ENCODE data around the gene ZNF814. TPM values are rescaled to one million over a fixed set of nuclear protein-coding genes. Genes with fewer than 3 reads are reported as not detected.

The ZNF814 gene
- total RNA-seq, 6 donors from 2014 or later, result 7.1 to 16.8 (median 9.4) TPM

DNA sequence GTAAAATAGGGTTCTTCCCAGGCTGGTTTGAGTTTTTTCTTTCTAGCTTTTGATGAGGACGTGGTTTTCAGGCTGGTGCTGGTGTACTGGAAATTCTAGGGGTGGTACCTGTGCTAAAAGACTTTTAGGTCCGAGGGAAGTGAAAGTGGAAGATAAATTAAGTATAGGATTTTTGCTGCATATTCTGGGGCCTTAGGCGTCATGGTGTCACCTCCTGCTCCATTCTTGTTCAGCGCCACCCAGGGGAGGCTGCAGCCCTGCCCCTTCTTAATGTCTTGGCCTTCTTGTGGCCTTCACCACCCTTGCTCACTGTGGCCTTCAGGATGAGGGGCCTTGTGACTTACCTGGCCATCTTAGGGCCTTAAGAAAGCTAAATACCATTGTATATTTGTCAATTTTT lies 86.6 kb downstream of the ZNF814 start:
- Histone ChIP-seq H3K9me3 (no peaks in the 10 kb centered on the region), H3K36me3 (peaks cover 0 to 11% (median 0%) of the 10 kb centered on the region in 4 donors), H3K27me3 (no peaks in the 10 kb centered on the region), H3K4me3 (no peak overlapping the region), H3K4me1 (peaks cover 8 to 42% (median 19%) of the 10 kb centered on the region in 4 donors), H3K27ac (no peak overlapping the region)
- ATAC-seq (ENCODE audit: low FRiP score in 2 of 2), result no peak
- DNase-seq, result no peak
- 85 to 96% methylated on average over 4 of the region's 4 CpGs for WGBS, 2 donors
- TF ChIP-seq EP300 (IDR thresholded peaks at IDR 0.05) (no peak), POLR2A (IDR thresholded peaks at IDR 0.05) (no peak), POLR2AphosphoS5 (IDR thresholded peaks at IDR 0.05) (no peak)
- TF ChIP-seq, protein P1, sequence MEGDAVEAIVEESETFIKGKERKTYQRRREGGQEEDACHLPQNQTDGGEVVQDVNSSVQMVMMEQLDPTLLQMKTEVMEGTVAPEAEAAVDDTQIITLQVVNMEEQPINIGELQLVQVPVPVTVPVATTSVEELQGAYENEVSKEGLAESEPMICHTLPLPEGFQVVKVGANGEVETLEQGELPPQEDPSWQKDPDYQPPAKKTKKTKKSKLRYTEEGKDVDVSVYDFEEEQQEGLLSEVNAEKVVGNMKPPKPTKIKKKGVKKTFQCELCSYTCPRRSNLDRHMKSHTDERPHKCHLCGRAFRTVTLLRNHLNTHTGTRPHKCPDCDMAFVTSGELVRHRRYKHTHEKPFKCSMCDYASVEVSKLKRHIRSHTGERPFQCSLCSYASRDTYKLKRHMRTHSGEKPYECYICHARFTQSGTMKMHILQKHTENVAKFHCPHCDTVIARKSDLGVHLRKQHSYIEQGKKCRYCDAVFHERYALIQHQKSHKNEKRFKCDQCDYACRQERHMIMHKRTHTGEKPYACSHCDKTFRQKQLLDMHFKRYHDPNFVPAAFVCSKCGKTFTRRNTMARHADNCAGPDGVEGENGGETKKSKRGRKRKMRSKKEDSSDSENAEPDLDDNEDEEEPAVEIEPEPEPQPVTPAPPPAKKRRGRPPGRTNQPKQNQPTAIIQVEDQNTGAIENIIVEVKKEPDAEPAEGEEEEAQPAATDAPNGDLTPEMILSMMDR (IDR thresholded peaks at IDR 0.05), result no peak

DNA sequence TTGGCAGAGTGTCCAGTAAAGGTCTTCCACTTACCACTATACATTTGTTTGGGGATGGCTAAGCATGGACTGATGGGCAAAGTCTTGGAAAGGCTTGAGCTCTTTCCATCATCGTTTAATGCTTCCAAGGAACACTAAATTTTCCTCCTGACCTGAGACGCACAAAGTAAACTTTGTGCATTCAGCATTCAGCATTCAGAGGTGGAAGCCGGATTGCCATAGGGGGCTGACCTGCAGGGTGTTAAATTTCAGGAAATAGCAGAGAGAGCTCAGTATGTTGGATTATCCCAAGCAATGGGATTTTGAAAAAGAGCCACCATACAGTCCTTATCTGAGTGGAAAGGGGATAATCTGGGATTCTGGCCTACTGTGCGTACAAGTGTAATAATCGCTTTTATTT lies 88.1 kb downstream of the ZNF814 start:
- 84% methylated on average over 5 of the region's 5 CpGs for WGBS, 2 donors
- DNase-seq (no peak), ATAC-seq (ENCODE audit: low FRiP score in 2 of 2) (no peak)
- Histone ChIP-seq H3K4me3 (no peak overlapping the region), H3K4me1 (peaks cover 8 to 40% (median 19%) of the 10 kb centered on the region in 4 donors), H3K36me3 (peaks cover 0 to 7% (median 0%) of the 10 kb centered on the region in 4 donors), H3K27me3 (no peaks in the 10 kb centered on the region), H3K27ac (peak overlapping the region in 1 of 4 donors; percentile 76), H3K9me3 (no peaks in the 10 kb centered on the region)
- TF ChIP-seq POLR2AphosphoS5 (IDR thresholded peaks at IDR 0.05) (no peak), POLR2A (IDR thresholded peaks at IDR 0.05) (no peak), EP300 (IDR thresholded peaks at IDR 0.05) (no peak)
- TF ChIP-seq, protein P1 (IDR thresholded peaks at IDR 0.05), result no peak

Other genes starting within 250 kb of the ZNF814 start
- under 1 TPM in 2 of 6 donors, not detected in 4; 0.17 to 0.49 TPM for gene ZSCAN4, start 220.1 kb downstream of the ZNF814 start, total RNA-seq
- gene ZNF551, start 207.1 kb downstream of the ZNF814 start, total RNA-seq, result 10 to 100 TPM in 2 of 6 donors, 1 to 10 TPM in 4; 4.3 to 15.4 (median 7.0) TPM
- 1 to 10 TPM; 1.4 to 7.3 (median 2.4) TPM for gene ZNF154, start 179.8 kb downstream of the ZNF814 start, total RNA-seq
- gene ZNF671, start 161.4 kb downstream of the ZNF814 start, total RNA-seq, result 10 to 100 TPM in 1 of 6 donors, 1 to 10 TPM in 5; 1.8 to 15.7 (median 7.2) TPM
- gene ZNF776, start 142.2 kb downstream of the ZNF814 start, total RNA-seq, result 10 to 100 TPM in 5 of 6 donors, 1 to 10 TPM in 1; 9.7 to 83.8 (median 13.3) TPM
- gene ZNF586, start 119.4 kb downstream of the ZNF814 start, total RNA-seq, result 10 to 100 TPM; 13.2 to 30.4 (median 19.6) TPM
- 10 to 100 TPM; 12.1 to 68.1 (median 21.0) TPM for gene ZNF552, start 74.1 kb downstream of the ZNF814 start, total RNA-seq
- gene ZNF587B, start 58.7 kb downstream of the ZNF814 start, total RNA-seq, result 10 to 100 TPM; 10.2 to 32.5 (median 16.4) TPM
- 10 to 100 TPM; 12.2 to 52.4 (median 23.0) TPM for gene ZNF587, start 39.2 kb downstream of the ZNF814 start, total RNA-seq
- 10 to 100 TPM in 5 of 6 donors, 1 to 10 TPM in 1; 7.3 to 24.1 (median 14.4) TPM for gene ZNF417, start 27.6 kb upstream of the ZNF814 start, total RNA-seq
- 10 to 100 TPM in 2 of 6 donors, 1 to 10 TPM in 4; 3.3 to 18.0 (median 5.7) TPM for gene ZNF418, start 46.4 kb upstream of the ZNF814 start, total RNA-seq
- gene ZNF256, start 58.7 kb upstream of the ZNF814 start, total RNA-seq, result 1 to 10 TPM; 1.1 to 4.9 (median 3.4) TPM
- gene C19orf18, start 85.5 kb upstream of the ZNF814 start, total RNA-seq, result 1 to 10 TPM in 3 of 6 donors, under 1 TPM in 2, not detected in 1; 0.46 to 7.7 (median 1.2) TPM
- 10 to 100 TPM in 5 of 6 donors, 1 to 10 TPM in 1; 9.6 to 40.9 (median 15.4) TPM for gene ZNF606, start 113.8 kb upstream of the ZNF814 start, total RNA-seq
- gene ZSCAN1, start 145.0 kb upstream of the ZNF814 start, total RNA-seq, result 1 to 10 TPM in 2 of 6 donors, under 1 TPM in 1, not detected in 3; 0.61 to 2.1 (median 1.4) TPM
- gene ZNF135, start 170.2 kb upstream of the ZNF814 start, total RNA-seq, result 10 to 100 TPM in 1 of 6 donors, 1 to 10 TPM in 5; 1.7 to 11.5 (median 3.4) TPM
- 100 to 1,000 TPM in 2 of 6 donors, 10 to 100 TPM in 4; 30.6 to 116 (median 74.1) TPM for gene ZSCAN18, start 209.2 kb upstream of the ZNF814 start, total RNA-seq